Measurements from ENCODE around the gene BHLHE23. TPM values are rescaled to one million over a fixed set of nuclear protein-coding genes. Genes with fewer than 3 reads are reported as not detected.

BHLHE23 gene
- total and polyA plus RNA-seq, 2 donors (not counting 1 experiment from before 2014, with no cell fraction given), result not detected

DNA sequence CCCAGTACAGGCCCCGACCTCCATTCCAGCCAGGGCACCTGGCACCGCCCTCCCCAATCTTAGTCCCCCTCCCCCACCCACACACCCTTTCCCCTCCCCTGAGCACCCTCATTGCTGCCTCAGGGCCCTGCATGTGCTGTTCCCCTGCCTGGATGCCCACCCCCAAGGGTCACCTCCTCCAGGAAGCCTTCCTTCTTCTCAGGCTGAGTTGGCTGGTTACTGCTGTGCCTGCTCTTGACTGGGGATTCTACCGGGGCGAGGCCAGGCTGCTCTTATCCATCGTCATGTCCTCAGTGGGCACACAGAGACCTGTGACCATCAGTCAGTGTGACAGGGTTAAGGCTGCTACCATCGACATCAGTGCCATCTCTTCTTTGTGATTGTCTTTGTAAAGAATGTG lies 23.6 kb downstream of the BHLHE23 start:
- Histone ChIP-seq H4K20me1 (ENCODE audit: control insufficient read depth, extremely low read depth, insufficient read depth, low read length) (no peaks in the 10 kb centered on the region), H3K36me3 (ENCODE audit: control insufficient read depth, insufficient read depth, low read length) (no peaks in the 10 kb centered on the region), H3K79me2 (ENCODE audit: control insufficient read depth, insufficient read depth, low read length) (no peaks in the 10 kb centered on the region), H3K27ac (ENCODE audit: insufficient read depth, low read length) (no peak overlapping the region), H2AFZ (ENCODE audit: low read length) (no peak overlapping the region), H3K4me2 (ENCODE audit: extremely low read depth, insufficient read depth, low read length) (no peak overlapping the region), H3K9me3 (ENCODE audit: control insufficient read depth, insufficient read depth, low read depth, low read length) (no peaks in the 10 kb centered on the region), H3K4me1 (ENCODE audit: control insufficient read depth, extremely low read depth, insufficient read depth, low read length) (no peaks in the 10 kb centered on the region), H3K4me3 (replicated peaks in 1 of 4; ENCODE audit: control extremely low read depth in 1 of 4, insufficient read depth in 1 of 4, low read depth in 3 of 4, low read length in 4 of 4) (no peak overlapping the region), H3K27me3 (ENCODE audit: control insufficient read depth, insufficient read depth, low read length) (peaks cover 18% of the 10 kb centered on the region), H3K9ac (ENCODE audit: insufficient read depth, low read length) (no peak overlapping the region)
- no peak for DNase-seq (ENCODE audit: low read depth in 2 of 2)
- no peak for TF ChIP-seq EZH2 (IDR thresholded peaks at IDR 0.05; ENCODE audit: low read length, missing control alignments)
- TF ChIP-seq, protein P1, sequence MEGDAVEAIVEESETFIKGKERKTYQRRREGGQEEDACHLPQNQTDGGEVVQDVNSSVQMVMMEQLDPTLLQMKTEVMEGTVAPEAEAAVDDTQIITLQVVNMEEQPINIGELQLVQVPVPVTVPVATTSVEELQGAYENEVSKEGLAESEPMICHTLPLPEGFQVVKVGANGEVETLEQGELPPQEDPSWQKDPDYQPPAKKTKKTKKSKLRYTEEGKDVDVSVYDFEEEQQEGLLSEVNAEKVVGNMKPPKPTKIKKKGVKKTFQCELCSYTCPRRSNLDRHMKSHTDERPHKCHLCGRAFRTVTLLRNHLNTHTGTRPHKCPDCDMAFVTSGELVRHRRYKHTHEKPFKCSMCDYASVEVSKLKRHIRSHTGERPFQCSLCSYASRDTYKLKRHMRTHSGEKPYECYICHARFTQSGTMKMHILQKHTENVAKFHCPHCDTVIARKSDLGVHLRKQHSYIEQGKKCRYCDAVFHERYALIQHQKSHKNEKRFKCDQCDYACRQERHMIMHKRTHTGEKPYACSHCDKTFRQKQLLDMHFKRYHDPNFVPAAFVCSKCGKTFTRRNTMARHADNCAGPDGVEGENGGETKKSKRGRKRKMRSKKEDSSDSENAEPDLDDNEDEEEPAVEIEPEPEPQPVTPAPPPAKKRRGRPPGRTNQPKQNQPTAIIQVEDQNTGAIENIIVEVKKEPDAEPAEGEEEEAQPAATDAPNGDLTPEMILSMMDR (conservative IDR thresholded peaks at IDR 0.05 in 1 of 2, IDR thresholded peaks at IDR 0.05 in 1 of 2; ENCODE audit: low read depth in 1 of 2, low read length in 2 of 2), result no peak

DNA sequence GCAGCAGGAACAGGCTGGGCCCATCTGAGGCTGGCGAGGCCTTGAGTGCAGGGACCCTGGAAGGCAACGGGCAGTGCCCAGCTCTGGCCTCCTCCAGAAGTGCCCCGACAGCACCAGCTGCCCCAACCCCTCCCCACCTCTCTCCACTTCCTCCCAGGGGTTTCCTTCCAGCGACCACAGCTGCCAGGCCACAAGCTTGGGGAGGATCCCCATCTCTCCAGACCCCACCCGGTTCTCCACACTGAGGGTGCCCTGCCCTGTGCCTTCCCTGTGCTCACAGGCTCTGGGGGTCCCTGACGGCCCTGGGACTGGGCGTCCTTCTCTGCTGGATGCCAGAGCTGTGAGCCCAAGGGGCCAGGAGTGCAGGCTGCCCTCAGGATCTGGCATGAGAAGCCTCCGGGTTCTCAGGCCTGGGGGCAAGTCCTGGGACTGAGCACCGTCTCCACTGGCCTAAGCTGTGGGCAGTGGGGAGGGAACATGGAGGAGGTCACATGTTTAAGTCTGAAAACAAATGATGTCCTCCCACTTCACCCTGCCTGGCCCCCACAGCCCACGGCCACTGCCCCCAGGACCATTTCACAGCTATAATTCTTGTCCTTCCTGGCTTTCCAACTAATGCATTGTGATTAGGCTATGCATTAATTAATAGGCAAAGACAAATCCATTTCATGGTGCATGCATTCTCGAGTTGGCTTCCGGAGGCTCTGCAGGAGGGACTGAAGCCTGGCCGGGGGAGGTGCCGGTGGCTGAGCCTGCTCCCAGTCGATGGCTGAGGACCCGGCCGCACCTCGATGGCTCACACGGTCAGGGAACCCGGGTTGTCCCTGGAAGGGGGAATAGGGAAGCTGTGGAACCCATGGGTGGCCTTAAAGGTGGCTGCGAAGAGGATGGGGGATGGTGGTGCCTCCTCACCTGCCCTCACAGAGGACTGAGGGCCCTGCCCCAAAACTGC lies 24.4 kb downstream of the BHLHE23 start:
- Histone ChIP-seq H4K20me1 (ENCODE audit: control insufficient read depth, extremely low read depth, insufficient read depth, low read length) (no peaks in the 10 kb centered on the region), H3K27ac (ENCODE audit: insufficient read depth, low read length) (no peak overlapping the region), H3K4me2 (ENCODE audit: extremely low read depth, insufficient read depth, low read length) (no peak overlapping the region), H3K9me3 (ENCODE audit: control insufficient read depth, insufficient read depth, low read depth, low read length) (no peaks in the 10 kb centered on the region), H3K4me1 (ENCODE audit: control insufficient read depth, extremely low read depth, insufficient read depth, low read length) (no peaks in the 10 kb centered on the region), H3K79me2 (ENCODE audit: control insufficient read depth, insufficient read depth, low read length) (no peaks in the 10 kb centered on the region), H3K4me3 (replicated peaks in 1 of 4; ENCODE audit: control extremely low read depth in 1 of 4, insufficient read depth in 1 of 4, low read depth in 3 of 4, low read length in 4 of 4) (no peak overlapping the region), H3K36me3 (ENCODE audit: control insufficient read depth, insufficient read depth, low read length) (no peaks in the 10 kb centered on the region), H3K27me3 (ENCODE audit: control insufficient read depth, insufficient read depth, low read length) (peaks cover 23% of the 10 kb centered on the region), H2AFZ (ENCODE audit: low read length) (no peak overlapping the region), H3K9ac (ENCODE audit: insufficient read depth, low read length) (no peak overlapping the region)
- TF ChIP-seq, protein P1 (conservative IDR thresholded peaks at IDR 0.05 in 1 of 2, IDR thresholded peaks at IDR 0.05 in 1 of 2; ENCODE audit: low read depth in 1 of 2, low read length in 2 of 2), result no peak
- no peak for TF ChIP-seq EZH2 (IDR thresholded peaks at IDR 0.05; ENCODE audit: low read length, missing control alignments)
- DNase-seq (ENCODE audit: low read depth in 2 of 2), result no peak

- no peaks in the 10 kb centered on the region for H3K36me3 ChIP-seq (ENCODE audit: control insufficient read depth, insufficient read depth, low read length)
- no peak overlapping the region for H3K9ac ChIP-seq (ENCODE audit: insufficient read depth, low read length)
- no peak for DNase-seq (ENCODE audit: low read depth in 2 of 2)
- no peaks in the 10 kb centered on the region for H4K20me1 ChIP-seq (ENCODE audit: control insufficient read depth, extremely low read depth, insufficient read depth, low read length)
- no peak overlapping the region for H2AFZ ChIP-seq (ENCODE audit: low read length)
- peaks cover 23% of the 10 kb centered on the region for H3K27me3 ChIP-seq (ENCODE audit: control insufficient read depth, insufficient read depth, low read length)
- no peaks in the 10 kb centered on the region for H3K79me2 ChIP-seq (ENCODE audit: control insufficient read depth, insufficient read depth, low read length)
- H3K9me3 ChIP-seq (ENCODE audit: control insufficient read depth, insufficient read depth, low read depth, low read length), result no peaks in the 10 kb centered on the region
- no peak for TF ChIP-seq EZH2 (IDR thresholded peaks at IDR 0.05; ENCODE audit: low read length, missing control alignments)
- TF ChIP-seq, protein P1 (conservative IDR thresholded peaks at IDR 0.05 in 1 of 2, IDR thresholded peaks at IDR 0.05 in 1 of 2; ENCODE audit: low read depth in 1 of 2, low read length in 2 of 2), result no peak
- no peak overlapping the region for H3K27ac ChIP-seq (ENCODE audit: insufficient read depth, low read length)
- no peak overlapping the region for H3K4me2 ChIP-seq (ENCODE audit: extremely low read depth, insufficient read depth, low read length)
- no peaks in the 10 kb centered on the region for H3K4me1 ChIP-seq (ENCODE audit: control insufficient read depth, extremely low read depth, insufficient read depth, low read length)
- no peak overlapping the region for H3K4me3 ChIP-seq (replicated peaks in 1 of 4; ENCODE audit: control extremely low read depth in 1 of 4, insufficient read depth in 1 of 4, low read depth in 3 of 4, low read length in 4 of 4)
Measured at GRCh38 chr20:62980970-62981369, 25.8 kb downstream of the BHLHE23 start.
